AG08395 (cell line): ENCODE measurements around the gene DYNLT2.

Experiments
- DNase-seq: peaks from one replicate; pipeline ENCODE4 v3.0.0; 2012; ENCODE audit warnings: mixed read lengths, low spot score

DYNLT2 gene

DNA sequence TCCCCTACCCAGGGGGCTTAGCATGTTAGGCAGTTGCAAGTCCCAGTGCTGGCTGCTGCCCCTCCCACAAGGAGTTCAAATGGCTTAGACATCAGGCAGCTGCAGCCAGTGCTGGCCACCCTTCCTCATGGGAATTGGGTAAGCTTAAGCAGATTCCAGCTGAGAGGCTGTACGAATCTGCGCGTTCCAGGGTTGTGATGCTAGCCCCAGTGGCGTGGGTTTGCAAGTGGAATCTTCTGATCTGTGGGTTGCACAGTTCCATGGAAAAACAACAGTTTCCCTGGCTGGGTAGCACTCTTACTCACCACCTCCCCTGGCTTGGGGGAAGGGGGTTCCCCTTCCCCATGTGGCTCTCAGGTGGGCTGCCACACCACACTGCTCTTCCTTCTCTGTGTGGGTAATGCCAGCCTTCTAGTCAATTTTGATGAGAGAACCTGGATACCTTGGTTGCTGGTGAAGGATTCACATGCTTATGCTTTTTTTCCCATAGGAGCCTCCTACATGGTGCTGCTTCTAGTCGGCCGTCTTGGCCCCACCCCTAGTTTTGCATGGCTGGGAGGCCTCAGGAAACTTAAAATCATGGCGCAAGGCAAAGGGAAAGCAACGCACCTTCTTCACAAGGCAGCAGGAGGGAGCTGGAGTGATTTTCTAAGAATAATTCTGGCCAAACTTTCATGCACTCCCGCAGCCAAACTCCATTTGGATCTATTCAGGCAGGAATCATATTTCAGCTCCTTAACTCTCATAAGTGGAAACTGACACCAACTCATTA, 13.0 kb downstream of the DYNLT2 start:
- DNase-seq: no peak

DNA sequence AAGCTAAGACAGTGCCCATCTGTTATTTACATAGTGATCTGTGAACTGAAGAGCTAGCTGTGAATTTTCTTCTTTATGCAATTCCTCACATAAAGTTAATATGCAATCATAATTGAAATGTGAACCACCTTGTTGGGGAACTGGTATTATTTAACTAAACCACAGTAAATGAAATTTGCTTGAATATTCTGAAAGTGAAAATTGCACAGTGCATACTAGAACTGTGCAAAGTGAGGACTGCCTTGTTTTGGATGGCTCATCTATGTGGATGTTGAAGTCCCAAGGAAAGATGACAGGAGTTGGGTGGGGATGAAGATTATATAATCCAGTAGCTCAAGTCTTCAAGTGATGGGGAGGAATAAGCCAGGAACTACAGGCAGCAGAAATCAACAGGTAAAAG, 21.4 kb downstream of the DYNLT2 start:
- no peak for DNase-seq

DNA sequence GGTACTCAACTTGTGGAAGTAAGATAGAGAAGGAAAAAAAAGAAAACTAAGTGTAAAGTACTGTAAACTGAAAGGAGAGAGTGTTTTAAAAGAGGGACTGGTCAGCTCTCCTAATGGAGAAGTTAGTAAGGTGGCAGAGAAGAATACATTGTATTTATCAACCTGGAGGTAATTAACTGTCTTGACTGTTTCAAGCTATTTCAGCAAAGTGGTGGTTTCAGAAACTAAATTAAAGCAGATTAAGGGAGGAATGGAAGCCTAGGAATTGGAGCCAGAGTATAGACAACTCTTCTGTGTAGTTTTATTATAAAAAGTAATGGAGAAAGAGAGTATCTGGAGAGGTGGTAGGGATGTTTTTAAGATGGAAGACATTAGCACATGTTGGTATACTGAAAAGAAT, 24.4 kb downstream of the DYNLT2 start:
- no peak for DNase-seq

DNA sequence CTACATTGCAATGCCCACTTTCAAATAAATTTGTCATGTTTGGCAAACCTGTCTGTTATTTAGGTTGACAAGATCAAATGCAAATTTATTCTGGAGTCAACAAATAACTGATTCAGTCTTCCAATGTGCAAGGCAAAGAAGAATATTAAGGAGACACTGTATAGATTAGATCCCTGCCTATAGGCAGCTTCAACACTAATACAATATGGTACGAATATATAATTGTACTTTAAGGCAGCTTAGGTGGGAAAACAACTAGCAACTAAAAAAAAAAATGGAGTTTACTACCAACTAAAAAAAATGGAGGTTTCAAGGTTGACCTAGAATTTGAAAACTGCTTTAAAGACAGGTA, 25.3 kb downstream of the DYNLT2 start:
- no peak for DNase-seq

DNA sequence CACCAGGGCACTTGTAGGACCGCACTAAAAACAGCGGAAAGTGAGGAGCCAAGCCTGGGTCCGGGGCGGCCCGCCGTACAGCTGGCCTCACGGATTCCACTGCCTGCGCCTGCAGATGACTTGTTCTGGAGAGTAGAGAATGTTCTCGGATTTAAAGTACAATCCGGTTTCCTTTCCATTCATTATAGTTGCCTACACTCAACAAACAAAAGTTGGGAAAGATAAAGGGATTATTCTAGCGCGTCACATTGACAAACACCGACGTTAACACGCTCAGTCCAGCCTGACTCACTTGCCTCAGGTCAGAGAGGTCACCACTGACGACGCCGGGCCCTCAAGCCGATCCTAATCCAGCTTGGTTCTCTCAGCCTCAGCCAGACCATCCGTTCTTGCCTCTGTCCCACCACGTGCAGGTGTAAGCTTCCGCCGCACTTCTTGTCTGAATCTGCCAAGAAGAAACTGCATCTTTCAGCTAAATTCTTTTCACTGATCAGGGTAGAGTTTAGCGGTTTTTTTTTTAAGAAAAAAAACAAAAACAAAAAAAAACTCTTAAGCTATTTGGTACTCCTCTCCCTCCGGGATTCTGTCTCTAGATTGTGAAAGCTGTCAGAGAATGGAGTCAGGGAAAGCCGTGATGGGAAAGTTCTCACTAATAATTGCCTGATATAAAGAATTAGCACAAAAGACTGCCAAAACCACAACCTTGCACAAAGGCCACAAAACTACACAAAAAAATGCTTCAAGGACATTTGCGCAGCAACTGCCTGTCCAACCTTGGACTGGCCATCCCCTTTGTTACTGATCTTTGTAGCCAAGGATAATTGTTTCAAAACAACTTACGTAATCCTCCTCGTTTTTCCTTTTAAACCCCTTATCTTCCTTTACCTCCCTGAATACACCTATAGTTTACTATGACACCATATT, 26.0 kb downstream of the DYNLT2 start:
- peak; percentile 61 for DNase-seq

DNA sequence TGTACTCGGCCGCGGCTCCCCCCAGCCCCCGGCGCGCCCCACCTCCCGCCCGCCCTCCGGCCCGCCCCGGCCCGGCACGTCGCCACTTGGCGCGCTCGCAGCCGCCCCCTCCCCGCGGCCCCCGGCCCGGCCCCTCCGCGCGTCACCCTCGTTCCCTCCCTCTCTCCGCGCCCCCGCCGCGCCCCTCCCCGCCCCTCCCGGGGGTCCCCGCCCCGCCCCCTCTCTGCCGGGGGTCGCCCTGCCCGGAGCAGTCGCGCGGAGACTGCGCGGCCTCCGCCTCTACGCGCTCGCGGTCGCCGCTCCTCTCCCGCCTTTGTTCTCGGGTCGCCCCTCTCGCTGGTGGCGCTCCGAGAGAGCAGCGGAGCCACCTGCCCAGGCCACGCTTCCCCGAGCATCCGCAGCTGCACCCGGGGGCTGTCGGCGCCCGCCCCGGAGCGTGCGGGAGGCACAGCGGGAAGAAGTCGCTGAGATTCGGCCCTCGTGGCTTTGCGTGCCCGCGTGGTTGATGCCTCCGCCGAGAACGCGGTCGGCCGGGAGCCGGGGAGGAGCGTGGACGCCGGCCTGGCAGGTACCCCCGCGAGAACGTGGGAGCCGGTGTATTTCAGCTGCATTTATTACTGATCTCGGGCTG, 26.8 kb downstream of the DYNLT2 start, which contains the start of gene PHF10:
PHF10 (minus strand) TSS at position 7 of the 631 bp plus-strand sequence. CDS start 569 bp downstream, outside the sequence.
- peak; percentile 49 for DNase-seq

DNA sequence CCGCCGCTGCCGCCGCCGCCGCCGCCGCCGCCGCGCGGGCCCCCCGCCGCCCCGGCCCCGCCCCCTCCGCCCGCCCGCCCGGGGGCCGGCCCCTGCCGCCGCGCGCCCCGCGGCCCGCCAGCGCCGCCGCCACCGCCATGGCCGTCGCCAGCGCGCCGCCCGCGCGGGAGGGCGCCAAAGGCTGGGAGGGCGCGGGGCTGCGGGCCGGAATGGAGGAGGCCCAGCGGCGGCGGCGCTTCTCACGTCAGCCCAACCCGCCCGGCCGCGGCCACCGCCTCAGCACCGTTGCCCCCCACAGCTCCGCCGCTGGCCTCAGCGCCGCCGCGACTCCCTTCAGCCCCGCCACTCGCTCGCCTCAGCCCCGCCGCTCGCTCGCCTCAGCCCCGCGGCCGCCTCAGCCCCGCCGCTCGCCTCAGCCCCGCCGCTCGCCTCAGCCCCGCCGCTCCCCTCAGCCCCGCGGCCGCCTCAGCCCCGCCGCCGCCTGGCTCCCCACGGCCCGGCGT, 27.3 kb downstream of the DYNLT2 start:
- peak; percentile 54 for DNase-seq

DNA sequence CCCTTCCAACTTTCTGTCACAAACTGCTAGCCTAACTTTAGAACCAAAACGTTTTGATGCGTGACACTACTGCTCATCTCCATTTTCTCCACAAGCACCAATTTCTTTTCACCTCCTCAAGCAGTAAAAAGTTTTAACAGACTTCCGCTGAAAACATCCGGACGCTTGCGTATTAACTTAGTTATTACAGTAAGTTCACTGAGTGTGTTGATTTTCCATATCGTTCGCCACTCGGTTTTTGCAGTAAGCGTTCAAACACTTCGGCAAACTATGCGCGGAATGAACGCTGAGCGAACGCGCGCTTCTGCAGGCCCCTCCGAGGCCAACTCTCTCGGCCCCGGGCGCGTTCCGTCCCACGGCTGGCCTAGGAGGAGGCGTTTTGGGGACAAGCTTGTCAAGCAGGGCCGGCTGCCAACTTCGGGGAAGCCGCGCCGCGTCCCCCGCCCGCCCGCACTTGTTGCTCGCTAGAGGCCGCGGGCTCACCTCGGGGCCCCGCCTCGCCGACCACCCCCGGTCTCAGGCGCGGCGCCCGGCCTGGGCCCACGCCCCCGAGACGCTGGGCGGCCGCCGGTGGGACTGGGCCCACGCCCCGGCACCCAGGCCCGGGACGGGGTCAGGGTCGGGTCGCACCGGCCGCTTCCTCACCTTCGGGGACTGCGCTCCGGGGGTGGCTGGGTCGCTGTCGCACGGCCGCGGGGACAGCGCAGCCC, 28.0 kb downstream of the DYNLT2 start:
- peak; percentile 50 for DNase-seq

DNA sequence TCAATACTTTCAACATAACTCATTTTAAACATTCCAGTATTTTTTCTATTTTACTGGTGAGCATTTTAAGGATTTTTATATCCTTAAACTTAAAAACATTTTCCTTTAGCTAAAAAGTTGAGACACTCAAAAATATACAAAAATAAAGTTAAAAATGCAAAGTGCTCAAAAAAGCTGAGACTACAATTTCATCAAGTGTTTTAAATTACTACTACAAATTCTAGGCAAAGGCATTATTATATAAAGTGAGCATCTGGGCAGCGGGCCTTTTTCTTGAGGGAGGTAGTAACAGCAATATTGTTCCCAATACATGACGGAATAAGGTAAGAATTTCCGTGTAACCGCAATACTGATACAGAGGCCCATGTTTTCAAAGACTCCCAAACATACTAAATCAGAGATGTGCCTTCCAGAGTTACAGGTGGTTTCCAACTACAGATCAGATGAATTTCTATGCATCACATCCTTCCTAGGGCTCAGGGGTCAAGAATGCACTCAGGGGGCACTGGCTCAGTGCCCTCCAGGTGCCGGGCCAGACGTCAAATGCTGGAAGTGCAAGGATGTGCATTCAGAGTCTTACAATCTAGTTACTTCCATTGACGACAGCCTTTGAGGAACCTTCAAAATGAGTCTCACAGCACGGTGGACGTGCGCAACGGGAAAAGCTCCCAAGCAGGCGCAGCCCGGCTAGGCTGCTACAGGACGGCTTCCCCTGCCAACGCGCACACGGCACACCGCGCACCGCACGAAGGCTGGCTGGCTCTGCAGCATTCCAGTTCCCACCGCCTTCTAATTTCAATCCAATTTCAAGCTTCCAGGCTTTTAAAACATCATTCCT, 28.8 kb downstream of the DYNLT2 start:
- peak; percentile 44 for DNase-seq

DNA sequence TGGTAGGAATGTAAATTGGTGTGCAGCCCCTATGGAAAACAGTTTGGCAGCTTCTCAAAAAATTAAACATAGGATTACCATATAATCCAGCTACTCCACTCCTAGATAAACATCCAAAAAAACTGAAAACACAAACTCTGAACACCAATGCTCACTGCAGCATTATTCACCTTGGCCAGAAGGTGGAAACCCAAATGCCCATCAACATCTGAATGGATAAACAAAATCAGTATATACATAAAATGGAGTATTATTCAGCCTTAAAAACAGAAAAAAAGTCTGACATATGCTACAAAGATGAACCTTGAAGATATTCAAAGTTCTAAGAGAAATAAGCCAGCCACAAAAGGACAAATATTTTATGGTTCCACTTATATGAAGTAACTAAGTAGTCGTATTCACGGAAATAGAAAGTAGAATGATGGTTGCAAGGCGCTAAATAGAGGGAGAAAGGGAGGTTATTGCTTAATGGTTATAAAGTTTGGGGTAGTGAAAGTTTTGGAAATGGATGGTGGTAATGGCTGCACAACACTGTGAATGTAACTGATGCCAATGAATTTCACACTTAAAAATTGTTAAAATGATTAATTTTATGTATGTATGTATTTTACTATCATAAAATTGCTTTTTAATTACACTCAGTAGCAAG, 31.0 kb downstream of the DYNLT2 start:
- DNase-seq: no peak

DNA sequence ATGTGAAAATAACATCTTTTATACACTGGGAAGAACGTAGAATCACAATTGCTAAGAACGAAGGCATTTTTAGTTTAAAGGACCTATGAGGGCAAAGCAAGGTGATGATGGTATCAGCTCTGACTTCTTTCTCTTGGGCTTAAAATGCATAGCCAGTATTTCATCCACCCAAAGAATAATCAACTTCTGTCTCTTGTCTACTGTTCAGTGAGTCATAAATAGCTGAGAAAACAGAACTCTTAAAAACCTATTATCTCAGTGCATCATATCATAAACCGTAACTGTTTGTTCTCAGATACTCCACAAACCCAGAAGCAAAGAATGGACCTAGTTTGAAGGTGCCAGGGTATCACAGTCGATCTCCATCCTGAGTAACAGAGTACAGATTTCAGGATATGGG, 32.3 kb downstream of the DYNLT2 start:
- DNase-seq: no peak

DNA sequence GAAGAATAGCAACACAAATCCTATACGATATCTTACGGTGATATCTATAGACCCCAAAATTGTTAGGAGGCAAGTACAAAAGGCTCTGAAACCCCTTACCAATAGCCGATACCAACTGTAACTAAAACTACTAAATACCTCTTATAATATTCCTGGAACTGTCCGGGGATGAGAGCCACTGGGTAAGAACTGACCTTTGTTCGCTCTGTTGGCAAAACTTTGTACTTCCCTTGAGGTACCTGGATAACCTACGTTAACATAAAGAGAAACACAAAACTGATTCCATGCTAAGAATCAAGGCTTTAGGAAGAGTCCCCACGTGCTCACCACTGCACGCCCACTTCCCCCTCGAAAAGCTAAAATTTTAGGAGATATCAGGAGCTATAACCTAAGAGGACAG, 36.8 kb downstream of the DYNLT2 start:
- no peak for DNase-seq

DNA sequence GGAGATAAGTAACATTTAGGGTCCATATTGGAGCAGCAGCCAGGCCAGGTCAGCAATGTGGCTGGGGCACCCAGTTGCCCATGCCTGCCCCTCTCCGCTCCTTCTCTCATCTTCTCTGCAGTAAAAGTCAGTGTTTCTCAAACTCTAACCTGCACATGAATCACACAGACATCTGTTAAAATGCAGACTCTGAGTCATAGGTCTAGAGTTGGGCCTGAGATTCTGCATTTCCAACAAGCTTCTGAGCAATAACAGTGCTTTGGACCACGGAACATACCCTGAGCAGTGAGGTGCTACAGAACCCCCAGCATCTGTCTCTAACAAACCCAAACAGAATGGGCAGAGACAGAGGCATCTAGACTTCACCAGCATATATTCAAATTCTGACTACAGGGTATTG, 37.2 kb downstream of the DYNLT2 start:
- no peak for DNase-seq

DNA sequence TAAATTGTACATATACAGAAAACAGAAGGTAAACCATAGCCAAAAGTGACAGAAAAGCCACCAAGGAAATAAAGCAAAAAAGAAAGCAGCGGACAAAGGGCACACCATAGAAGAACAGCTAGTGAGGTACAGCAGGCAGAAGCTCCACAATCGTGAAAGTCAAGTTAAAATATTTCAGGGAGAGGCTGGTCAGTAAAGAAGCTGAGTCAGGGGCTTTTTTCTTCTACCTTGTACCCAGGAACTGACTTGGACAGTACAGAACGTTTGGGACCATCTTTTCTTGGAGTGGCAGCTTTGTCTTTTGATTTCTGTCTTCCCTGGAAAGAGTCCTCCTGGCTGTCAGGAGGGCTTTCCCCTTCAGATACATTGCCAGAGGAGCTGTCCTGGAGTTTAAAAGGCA, 41.4 kb downstream of the DYNLT2 start:
- no peak for DNase-seq

DNA sequence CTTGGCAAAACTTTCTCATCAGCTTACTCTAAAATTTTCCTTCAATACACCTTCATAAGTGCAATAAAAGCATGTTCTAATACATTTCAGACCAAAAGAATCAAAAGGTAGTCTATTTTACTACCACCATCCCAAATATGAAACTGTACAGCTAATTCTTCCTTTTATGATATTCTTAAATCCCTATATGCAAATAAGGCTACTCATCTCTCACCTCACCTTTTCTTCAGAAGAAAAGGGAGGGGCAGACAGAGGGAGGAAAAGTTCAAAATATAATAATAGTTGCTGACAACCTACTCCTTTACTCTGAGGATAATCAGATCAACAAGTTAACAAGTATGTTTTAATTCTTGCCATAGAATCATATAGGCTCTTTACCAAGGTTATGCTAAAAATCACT, 42.1 kb downstream of the DYNLT2 start:
- DNase-seq: no peak

DNA sequence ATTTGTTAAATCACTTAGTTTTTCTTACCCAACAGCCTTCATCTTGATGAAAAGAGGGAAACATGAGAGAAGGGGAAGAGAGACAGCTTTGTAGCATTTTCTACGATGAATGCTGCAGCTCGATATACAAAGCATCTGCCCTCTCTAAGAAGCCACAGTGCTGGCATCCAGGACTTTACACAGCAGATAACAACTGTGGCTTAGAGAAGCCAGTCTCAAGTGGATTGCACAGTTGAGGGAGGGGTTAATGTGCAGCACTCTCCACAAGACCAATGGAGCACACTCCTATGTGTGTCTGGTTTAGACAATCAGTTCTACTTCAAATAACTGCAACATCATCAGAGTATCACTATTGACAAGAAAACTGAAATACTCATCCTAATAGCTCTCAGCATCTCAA, 43.6 kb downstream of the DYNLT2 start:
- DNase-seq: no peak

DNA sequence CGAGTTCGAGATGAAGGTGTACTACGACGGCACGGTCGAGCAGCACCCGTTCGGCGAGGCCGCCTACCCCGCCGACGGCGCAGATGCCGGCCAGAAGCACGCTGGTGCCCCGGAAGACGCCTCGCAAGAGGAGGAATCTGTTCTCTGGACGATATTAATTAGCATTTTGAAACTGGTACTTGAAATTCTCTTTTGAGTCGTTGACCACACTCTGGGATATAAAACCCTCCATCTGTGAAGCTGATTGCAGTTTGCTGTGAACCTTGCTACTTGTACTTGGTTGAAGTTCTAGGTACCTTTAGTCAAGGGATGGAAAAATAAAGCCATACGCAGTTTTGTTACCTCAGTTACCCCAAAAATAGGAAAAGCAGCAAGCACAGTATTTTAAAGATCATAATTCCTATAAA, 48.5 kb downstream of the DYNLT2 start:
- no peak for DNase-seq

DNA sequence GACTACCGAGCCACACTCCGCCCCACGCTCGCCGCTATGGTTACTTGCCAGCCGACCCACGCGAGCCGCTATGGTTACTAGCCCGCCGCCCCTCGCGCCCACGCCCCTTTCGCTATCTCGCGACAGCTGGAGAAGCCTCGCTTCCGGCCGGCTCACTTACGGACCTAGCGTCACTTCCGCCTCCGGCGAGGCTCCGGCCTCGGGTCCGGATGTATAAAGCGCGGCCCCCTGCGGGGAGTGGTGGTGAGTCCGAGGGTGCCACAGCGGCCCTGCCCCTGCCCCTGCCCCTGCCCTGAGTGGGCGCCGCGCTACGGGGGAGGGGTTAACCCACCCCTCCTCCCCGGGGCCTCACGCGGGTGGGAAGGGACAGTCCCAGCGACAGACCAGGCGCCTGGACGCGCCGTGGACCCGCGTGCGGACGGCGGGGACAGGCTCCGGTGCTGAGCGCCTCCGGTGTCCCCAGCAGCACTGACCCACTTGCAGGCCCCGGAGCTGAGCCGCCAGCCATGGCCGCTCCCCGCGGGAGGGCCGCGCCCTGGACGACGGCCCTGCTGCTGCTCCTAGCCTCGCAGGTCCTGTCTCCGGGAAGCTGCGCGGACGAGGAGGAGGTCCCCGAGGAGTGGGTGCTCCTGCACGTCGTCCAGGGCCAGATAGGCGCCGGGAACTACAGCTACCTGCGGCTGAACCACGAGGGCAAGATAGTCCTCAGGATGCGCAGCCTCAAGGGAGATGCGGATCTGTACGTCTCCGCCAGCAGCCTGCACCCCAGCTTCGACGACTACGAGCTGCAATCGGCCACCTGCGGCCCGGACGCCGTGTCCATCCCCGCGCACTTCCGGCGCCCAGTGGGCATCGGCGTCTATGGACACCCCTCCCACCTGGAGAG, 49.2 kb downstream of the DYNLT2 start, which contains the start of the genes C6orf120 and WDR27:
C6orf120 (plus strand) TSS at position 173 of the 886 bp plus-strand sequence; CDS start at position 507, 334 bp downstream.
WDR27 (minus strand) TSS at position 76 of the 886 bp plus-strand sequence. CDS start 13,024 bp downstream, outside the sequence.
- DNase-seq: peak; percentile 96
